Thyroid gland (tissue), 4 donors: ENCODE measurements around the gene MAP7. TPM values are rescaled to one million over a fixed set of nuclear protein-coding genes. Genes with fewer than 3 reads are reported as not detected.
"Not testable (repeated sequence)": the region's sequence is repeated elsewhere in the genome, so short reads cannot be mapped to it uniquely, and the experiment has no call there.

Source experiments
- DNase-seq, 2 donors: peaks; one replicate each; pipeline ENCODE4 v3.0.0-alpha.2; 2019
- H3K27ac ChIP-seq, 3 donors: fragments of 200-600 bp; sonication (generic); 1 replicate in 2 of 3; 2 replicates in 1 of 3; pipeline ENCODE4 v1.5.1; 2016 to 2019; ENCODE audit warnings: mild to moderate bottlenecking in 1 of 3, moderate library complexity in 1 of 3
- H3K27me3 ChIP-seq: fragments of 200-600 bp; sonication (generic); one replicate; pipeline ENCODE4 v1.5.1; 2019
- H3K36me3 ChIP-seq, 2 donors: fragments of 200-600 bp; sonication (generic); one replicate each; pipeline ENCODE4 v1.5.1; 2016 to 2019
- H3K4me1 ChIP-seq, 2 donors: fragments of 200-600 bp; sonication (generic); one replicate each; pipeline ENCODE4 v1.5.1; 2017 to 2019
- H3K4me3 ChIP-seq, 3 donors: fragments of 200-600 bp; sonication (generic); replicated peaks in 1 of 3; 1 replicate in 2 of 3; 2 replicates in 1 of 3; pipeline ENCODE4 v1.5.1; 2016; ENCODE audit warnings: mild to moderate bottlenecking in 1 of 3
- H3K9me3 ChIP-seq: fragments of 200-600 bp; sonication (generic); one replicate; pipeline ENCODE4 v1.5.1; 2017
- POLR2A ChIP-seq, 2 donors: fragments of 450-650 bp; IDR thresholded peaks; one replicate each; pipeline ENCODE4 v1.6.1; 2017; ENCODE audit warnings: antibody characterized with exemption in 2 of 2, mild to moderate bottlenecking in 2 of 2, moderate library complexity in 1 of 2
- WGBS, 2 donors: methylation state at CpG; one replicate each; pipeline ENCODE4 v1.1.5; 2017; 5-methylcytosine and 5-hydroxymethylcytosine counted together
- intact Hi-C: fragments of 100-400 bp; cut with DNase I; formaldehyde crosslinking; loops from one replicate; pipeline ENCODE4 v1.15.1; 2023
- total RNA-seq, 4 donors: library from RNA; depleted of rRNA; stranded (reverse); fragments of >200 nt; gene quantifications; one replicate each; pipeline ENCODE4 v1.2.3, GENCODE V29; 2016
- TF ChIP-seq, protein P1 (sequence below), 6 experiments: fragments of 200-600 bp in 3 of 6; fragments of 450-650 bp in 3 of 6; sonication (generic) in 3 of 6; IDR thresholded peaks; one replicate each; pipeline ENCODE4 v1.5.1; 2016 to 2019; ENCODE audit warnings: antibody characterized with exemption in 6 of 6, mild to moderate bottlenecking in 2 of 6, inconsistent platforms in 1 of 6, moderate library complexity in 1 of 6

MAP7 gene
- total RNA-seq, 4 donors from 2014 or later: 24.5 to 46.0 (median 36.0) TPM

DNA sequence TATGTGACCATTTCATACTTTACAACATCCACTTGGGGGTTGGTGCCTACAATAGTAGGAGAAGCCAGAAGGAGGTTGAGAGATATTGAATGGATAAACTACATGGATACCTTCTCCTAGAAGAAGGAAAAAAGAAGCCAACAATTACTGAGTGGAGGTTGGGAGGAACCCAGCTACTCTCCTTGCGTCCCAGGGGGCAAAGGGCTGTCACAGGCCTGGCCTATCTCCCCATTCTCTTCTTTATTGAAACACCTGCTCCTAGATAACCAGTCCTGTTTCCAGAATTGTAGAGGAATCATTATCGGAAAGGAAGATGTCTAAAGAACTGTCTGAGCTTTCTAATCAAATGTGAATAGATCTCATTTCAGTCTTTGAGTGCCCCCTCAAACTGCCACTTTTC, 115.1 kb downstream of the MAP7 start:
- WGBS, 2 donors: 91 to 92% methylated on average over 2 of the region's 2 CpGs
- no peak for DNase-seq
- intact Hi-C loops: no loop called here
- peaks cover 15 to 19% of the 10 kb centered on the region in 2 donors for H3K4me1 ChIP-seq
- H3K27me3 ChIP-seq: no peaks in the 10 kb centered on the region
- H3K4me3 ChIP-seq: no peak overlapping the region
- H3K36me3 ChIP-seq: no peaks in the 10 kb centered on the region
- H3K27ac ChIP-seq: peak overlapping the region; percentile 10 to 70 (median 48)
- TF ChIP-seq, protein P1, sequence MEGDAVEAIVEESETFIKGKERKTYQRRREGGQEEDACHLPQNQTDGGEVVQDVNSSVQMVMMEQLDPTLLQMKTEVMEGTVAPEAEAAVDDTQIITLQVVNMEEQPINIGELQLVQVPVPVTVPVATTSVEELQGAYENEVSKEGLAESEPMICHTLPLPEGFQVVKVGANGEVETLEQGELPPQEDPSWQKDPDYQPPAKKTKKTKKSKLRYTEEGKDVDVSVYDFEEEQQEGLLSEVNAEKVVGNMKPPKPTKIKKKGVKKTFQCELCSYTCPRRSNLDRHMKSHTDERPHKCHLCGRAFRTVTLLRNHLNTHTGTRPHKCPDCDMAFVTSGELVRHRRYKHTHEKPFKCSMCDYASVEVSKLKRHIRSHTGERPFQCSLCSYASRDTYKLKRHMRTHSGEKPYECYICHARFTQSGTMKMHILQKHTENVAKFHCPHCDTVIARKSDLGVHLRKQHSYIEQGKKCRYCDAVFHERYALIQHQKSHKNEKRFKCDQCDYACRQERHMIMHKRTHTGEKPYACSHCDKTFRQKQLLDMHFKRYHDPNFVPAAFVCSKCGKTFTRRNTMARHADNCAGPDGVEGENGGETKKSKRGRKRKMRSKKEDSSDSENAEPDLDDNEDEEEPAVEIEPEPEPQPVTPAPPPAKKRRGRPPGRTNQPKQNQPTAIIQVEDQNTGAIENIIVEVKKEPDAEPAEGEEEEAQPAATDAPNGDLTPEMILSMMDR (IDR thresholded peaks at IDR 0.05): no peak
- TF ChIP-seq POLR2A (IDR thresholded peaks at IDR 0.05): no peak
- no peaks in the 10 kb centered on the region for H3K9me3 ChIP-seq

DNA sequence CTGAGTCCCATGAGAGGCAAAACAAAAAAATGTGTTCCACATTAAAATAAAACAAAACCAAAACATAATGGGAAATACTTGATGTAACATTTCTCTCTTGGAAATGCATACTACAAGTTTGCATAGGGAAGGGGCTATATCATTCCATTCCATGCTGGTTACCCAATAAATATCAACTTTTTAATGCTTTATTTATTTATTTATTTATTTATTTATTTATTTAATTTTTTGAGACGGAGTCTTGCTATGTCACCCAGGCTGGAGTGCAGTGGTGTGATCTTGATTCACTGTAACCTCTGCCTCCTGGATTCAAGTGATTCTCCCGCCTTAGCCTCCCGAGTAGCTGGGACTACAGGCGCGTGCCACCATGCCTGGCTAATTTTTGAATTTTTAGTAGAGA, 118.9 kb downstream of the MAP7 start:
- not testable (repeated sequence) for DNase-seq
- whole genome bisulfite sequencing, 2 donors: 96 to 98% methylated on average over 5 of the region's 5 CpGs

DNA sequence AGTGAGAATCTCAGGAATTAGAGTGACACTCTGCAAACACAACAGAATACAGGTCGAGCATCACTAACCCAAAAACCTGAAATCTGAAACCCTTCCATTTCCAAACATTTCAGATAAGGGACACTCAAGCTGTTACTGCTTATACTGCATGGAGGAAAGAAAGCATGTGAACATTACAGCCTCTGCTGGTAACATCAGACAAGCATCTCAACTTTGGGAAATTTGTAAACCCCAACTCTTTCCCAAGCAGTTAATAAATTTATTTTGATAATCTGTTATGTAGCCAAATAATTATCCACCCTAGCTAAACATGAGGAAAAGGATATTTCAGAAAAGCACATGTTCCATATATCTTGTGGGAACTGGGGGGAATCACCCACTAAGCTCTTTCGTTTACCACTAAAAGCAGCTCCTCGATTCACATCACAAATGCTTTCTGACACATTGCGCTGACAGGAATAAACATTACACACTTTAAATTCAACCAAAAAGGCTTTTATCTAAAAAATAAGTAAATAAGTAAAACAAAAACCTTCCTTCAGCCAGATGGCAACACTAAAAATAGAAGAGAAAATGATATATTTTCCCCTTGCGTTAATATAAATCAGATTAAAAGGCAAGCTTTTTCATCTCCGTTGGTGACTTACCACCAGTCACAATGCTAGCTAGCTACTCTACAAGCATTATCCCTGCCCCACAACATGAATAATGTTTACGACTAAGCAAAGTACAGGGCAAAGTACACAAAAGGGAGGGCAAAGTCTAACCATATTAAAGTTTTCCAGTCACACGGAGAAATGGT, 120.8 kb downstream of the MAP7 start:
- no peak for DNase-seq
- 55 to 62% methylated on average over 8 of the region's 8 CpGs for WGBS, 2 donors
- TF ChIP-seq, protein P1 (IDR thresholded peaks at IDR 0.05): no peak
- TF ChIP-seq POLR2A (IDR thresholded peaks at IDR 0.05): no peak
- H3K4me3 ChIP-seq: no peak overlapping the region
- H3K27me3 ChIP-seq: no peaks in the 10 kb centered on the region
- peaks cover 12 to 15% of the 10 kb centered on the region in 2 donors for H3K4me1 ChIP-seq
- no peak overlapping the region for H3K27ac ChIP-seq
- no peaks in the 10 kb centered on the region for H3K36me3 ChIP-seq
- intact Hi-C loops: no loop called here
- no peaks in the 10 kb centered on the region for H3K9me3 ChIP-seq

More for the DNA sequence above, 118.9 kb downstream of the MAP7 start:
- intact Hi-C loops, H3K27me3 ChIP-seq, H3K27ac ChIP-seq, H3K4me3 ChIP-seq, H3K9me3 ChIP-seq, H3K36me3 ChIP-seq: not testable (repeated sequence)
- H3K4me1 ChIP-seq: peaks cover 19 to 20% of the 10 kb centered on the region in 2 donors

DNA sequence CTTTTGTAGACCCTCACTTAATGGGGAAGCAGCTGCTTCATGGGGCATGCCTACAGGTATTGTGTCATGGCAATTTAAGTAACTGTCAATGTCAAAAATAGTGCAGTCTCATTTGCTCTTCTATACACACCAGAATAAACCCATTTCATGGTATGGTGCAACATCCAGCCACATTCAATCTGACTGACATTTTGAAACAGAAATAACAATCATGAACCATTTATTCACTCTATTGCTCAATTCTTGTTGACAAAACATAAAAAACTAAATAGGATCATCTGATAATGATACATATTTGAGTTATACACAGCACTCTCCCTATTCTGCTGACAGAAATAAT, 122.9 kb downstream of the MAP7 start:
- no peak for TF ChIP-seq POLR2A (IDR thresholded peaks at IDR 0.05)
- TF ChIP-seq, protein P1 (IDR thresholded peaks at IDR 0.05): no peak
- Histone ChIP-seq H3K27ac (no peak overlapping the region), H3K9me3 (no peaks in the 10 kb centered on the region), H3K27me3 (no peaks in the 10 kb centered on the region), H3K4me3 (no peak overlapping the region), H3K36me3 (no peaks in the 10 kb centered on the region), H3K4me1 (peaks cover 0 to 5% of the 10 kb centered on the region in 2 donors)
- intact Hi-C loops: no loop called here
- no peak for DNase-seq

DNA sequence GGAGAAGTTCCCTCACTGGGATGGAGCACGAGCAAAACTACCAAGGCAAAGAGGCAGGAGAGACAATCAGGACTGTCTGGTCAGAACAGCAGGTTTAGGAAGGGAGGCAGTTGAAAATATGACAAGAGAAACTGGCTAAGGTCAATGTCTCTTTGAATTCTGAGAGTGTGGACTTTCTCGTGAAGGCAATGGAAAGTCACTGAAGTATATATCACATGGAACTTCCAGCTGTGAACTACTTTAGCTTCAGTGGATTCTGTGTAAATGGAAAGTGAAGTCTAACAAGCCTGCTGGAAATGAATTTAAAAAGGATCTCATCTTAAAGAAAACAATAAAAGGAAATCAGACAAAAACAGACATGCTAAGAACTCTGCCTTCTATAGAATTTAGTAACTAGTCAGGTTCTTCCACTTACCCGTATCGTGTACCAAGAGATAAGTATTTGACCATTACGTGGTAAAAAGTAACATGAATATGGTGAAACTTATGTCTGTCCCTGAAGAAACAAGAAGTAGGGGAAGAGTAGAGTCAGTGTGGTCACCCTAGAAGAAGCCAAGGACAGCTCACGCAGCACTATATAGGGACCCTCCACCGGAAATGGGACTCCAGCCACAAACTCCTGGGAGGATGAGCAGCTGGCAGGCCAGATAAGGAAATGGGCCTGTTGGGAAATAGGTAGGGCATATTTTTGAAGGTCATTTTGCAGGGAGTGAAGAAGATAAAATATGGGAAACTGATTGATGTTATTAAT, 123.4 kb downstream of the MAP7 start:
- 85% methylated on average over 7 of the region's 7 CpGs for WGBS, 2 donors
- H3K4me3 ChIP-seq: no peak overlapping the region
- H3K27me3 ChIP-seq: no peaks in the 10 kb centered on the region
- H3K4me1 ChIP-seq: peaks cover 0 to 5% of the 10 kb centered on the region in 2 donors
- DNase-seq: no peak
- no peak overlapping the region for H3K27ac ChIP-seq
- no peaks in the 10 kb centered on the region for H3K9me3 ChIP-seq
- no peaks in the 10 kb centered on the region for H3K36me3 ChIP-seq
- intact Hi-C loops: no loop called here
- TF ChIP-seq POLR2A (IDR thresholded peaks at IDR 0.05): no peak
- TF ChIP-seq, protein P1 (IDR thresholded peaks at IDR 0.05): no peak
